Stimulated activated effector memory CD8-positive, alpha-beta T cell treated with anti-CD3 and anti-CD28 coated beads, Interleukin-12 subunit alpha, Interleukin-12 subunit beta, amount 100 ng/mL, for 72 hours (primary cell): ENCODE results near the gene TOP1.
A peak's percentile ranks its signal among the peaks of the same experiment; 100 is the strongest.
"Not testable (repeated sequence)": the region's sequence is repeated elsewhere in the genome, so short reads cannot be mapped to it uniquely, and the experiment has no call there.

Experiments
- ATAC-seq: fragments of 150-1000 bp; cut with Tn5 transposase; 2 replicates; pipeline ENCODE4 v1.10.0; 2021
- DNase-seq, 2 donors: peaks; one replicate each; pipeline ENCODE4 v3.0.0; 2021 to 2022; ENCODE audit warnings: low spot score in 2 of 2
- H3K27ac Mint-ChIP-seq: one replicate; pipeline ENCODE4 v1.8.0; 2022; ENCODE audit warnings: mild to moderate bottlenecking, mixed read lengths
- H3K36me3 Mint-ChIP-seq: one replicate; pipeline ENCODE4 v1.8.0; 2022; ENCODE audit warnings: mild to moderate bottlenecking, mixed read lengths
- H3K4me1 Mint-ChIP-seq: one replicate; pipeline ENCODE4 v1.8.0; 2022; ENCODE audit warnings: mixed read lengths
- H3K4me3 Mint-ChIP-seq: one replicate; pipeline ENCODE4 v1.8.0; 2022; ENCODE audit warnings: mild to moderate bottlenecking, mixed read lengths
- H3K9me3 Mint-ChIP-seq: one replicate; pipeline ENCODE4 v1.8.0; 2022; ENCODE audit warnings: mixed read lengths

Gene TOP1

DNA sequence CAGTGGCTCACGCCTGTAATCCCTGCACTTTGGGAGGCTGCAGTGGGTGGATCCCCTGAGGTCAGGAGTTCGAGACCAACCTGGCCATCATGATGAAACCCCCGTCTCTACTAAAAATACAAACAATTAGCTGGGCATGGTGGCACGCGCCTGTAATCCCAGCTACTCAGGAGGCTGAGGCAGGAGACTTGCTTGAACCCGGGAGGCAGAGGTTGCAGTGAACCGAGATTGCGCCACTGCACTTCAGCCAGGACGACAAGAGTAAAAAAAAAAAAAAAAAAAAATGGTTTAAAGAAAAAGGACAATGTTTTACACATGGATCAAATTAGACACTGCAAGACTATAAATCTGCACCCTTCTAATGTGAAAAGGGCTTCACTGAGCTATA is 103.8 kb downstream of the TOP1 start:
- not testable (repeated sequence) for H3K9me3 Mint-ChIP-seq, H3K27ac Mint-ChIP-seq, DNase-seq, ATAC-seq, H3K4me3 Mint-ChIP-seq, H3K36me3 Mint-ChIP-seq
- peaks cover 42% of the 10 kb centered on the region for H3K4me1 Mint-ChIP-seq

- Mint-ChIP-seq H3K27ac (peak overlapping the region; percentile 32), H3K4me1 (peaks cover 47% of the 10 kb centered on the region), H3K4me3 (no peak overlapping the region), H3K9me3 (no peaks in the 10 kb centered on the region), H3K36me3 (peaks cover 15% of the 10 kb centered on the region)
- DNase-seq (no peak), ATAC-seq (peak; percentile 22)
Observed at GRCh38 chr20:41133709-41134361, 105.2 kb downstream of the TOP1 start.

DNA sequence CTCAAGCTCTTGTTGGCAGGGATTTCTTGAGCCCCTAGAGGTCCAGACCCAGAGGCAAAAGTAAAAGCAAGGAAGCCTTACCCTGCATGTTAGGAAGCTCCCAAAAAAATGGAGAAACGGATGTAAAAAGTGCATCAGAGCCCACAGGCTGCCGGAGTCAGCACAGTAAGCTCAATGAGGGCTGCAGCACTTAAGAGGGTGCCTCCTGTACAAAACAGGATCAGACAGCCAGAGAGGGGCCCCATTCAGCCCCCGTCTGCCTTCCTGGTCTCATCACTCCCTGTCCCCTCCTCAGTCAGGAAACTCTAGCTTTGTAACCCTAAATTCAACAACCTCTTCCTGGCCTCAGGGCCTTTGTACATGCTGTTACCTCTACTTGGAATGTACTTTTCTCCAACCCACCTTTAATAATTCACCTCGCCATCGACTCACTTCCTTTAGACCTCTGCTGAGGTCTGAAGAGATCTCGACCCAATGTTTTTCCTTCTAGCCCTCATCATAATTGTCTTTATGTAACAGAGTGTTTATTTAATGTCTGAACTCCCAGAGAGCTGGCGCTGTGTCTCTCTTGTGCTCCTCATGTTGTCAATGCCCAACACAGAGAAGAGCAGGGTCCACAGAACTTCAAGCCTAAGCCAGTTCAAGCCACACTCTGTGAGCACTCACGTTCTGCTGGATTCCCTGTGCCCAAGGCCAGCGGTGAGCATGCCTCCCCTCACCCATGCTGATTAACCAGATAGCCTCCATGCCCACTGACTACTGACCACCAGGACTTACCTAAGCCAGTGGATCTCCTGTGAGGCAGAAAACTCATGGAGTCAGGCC is 106.0 kb downstream of the TOP1 start:
- Mint-ChIP-seq H3K9me3 (no peaks in the 10 kb centered on the region), H3K4me1 (peaks cover 54% of the 10 kb centered on the region), H3K4me3 (no peak overlapping the region), H3K36me3 (peaks cover 20% of the 10 kb centered on the region), H3K27ac (peak overlapping the region; percentile 8)
- ATAC-seq (no peak), DNase-seq (no peak)

DNA sequence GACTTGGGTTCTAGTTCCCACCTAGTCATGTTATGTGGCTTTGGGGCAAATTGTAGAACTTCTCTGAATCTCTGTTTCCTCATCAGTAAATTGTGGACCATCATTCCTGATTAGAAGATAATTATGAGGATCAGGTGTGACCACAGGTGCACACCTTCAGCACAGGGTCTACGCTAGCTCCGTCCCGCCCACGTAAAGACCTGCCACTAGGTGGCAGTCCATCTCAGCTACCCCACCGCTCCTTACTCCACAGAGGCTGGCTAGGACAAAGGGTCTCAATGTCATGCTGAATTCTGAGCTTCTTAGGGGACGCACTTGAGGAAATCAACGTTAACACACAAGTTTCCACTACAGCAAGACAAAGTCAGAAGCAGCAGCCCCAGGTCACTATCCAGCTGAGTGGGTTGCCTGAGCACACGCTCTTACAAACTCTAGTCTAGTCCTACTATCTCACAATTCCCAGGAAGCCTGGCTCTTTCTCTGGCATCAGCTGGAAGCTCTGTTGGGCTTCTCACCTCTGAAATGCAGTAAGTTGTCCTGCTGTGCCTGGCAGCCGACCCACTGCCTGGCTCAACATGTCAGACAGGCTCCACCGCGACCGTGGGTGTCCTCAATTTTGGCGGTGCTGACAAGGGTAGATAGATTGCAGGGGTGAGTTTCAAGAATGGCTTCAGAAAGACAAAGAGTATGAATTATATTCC is 106.7 kb downstream of the TOP1 start:
- Mint-ChIP-seq H3K9me3 (no peaks in the 10 kb centered on the region), H3K4me1 (peaks cover 62% of the 10 kb centered on the region), H3K27ac (peak overlapping the region; percentile 8), H3K36me3 (peaks cover 26% of the 10 kb centered on the region), H3K4me3 (peak overlapping the region; percentile 84)
- DNase-seq, result peak; percentile 46 to 77
- ATAC-seq, result no peak

GRCh38 chr20:41135888-41136679 is 107.5 kb downstream of the TOP1 start:
- peaks cover 26% of the 10 kb centered on the region for H3K36me3 Mint-ChIP-seq
- DNase-seq (no peak), ATAC-seq (no peak)
- no peaks in the 10 kb centered on the region for H3K9me3 Mint-ChIP-seq
- peak overlapping the region; percentile 82 for H3K27ac Mint-ChIP-seq
- H3K4me3 Mint-ChIP-seq, result peak overlapping the region; percentile 84
- peaks cover 69% of the 10 kb centered on the region for H3K4me1 Mint-ChIP-seq

GRCh38 chr20:41136680-41137613 is 108.3 kb downstream of the TOP1 start, which contains the start of gene PLCG1:
TSS of gene PLCG1 (plus strand) at chr20:41137543. CDS start at chr20:41137642, 99 bp downstream.
- peak within 1 kb of the TSS; percentile 84 for H3K4me3 Mint-ChIP-seq
- ATAC-seq (peak; percentile 74), DNase-seq (peak; percentile 80 to 91)
- peaks cover 72% of the 10 kb centered on the region for H3K4me1 Mint-ChIP-seq
- H3K36me3 Mint-ChIP-seq, result peaks cover 25% of the 10 kb centered on the region
- H3K27ac Mint-ChIP-seq, result peak within 1 kb of the TSS; percentile 82
- H3K9me3 Mint-ChIP-seq, result no peaks in the 10 kb centered on the region

- Mint-ChIP-seq H3K4me3 (peak overlapping the region; percentile 84), H3K4me1 (peaks cover 79% of the 10 kb centered on the region), H3K27ac (peak overlapping the region; percentile 82), H3K9me3 (no peaks in the 10 kb centered on the region), H3K36me3 (peaks cover 20% of the 10 kb centered on the region)
- DNase-seq (peak; percentile 55 to 88), ATAC-seq (peak; percentile 39)
Observed at GRCh38 chr20:41137614-41138474, 109.2 kb downstream of the TOP1 start.

DNA sequence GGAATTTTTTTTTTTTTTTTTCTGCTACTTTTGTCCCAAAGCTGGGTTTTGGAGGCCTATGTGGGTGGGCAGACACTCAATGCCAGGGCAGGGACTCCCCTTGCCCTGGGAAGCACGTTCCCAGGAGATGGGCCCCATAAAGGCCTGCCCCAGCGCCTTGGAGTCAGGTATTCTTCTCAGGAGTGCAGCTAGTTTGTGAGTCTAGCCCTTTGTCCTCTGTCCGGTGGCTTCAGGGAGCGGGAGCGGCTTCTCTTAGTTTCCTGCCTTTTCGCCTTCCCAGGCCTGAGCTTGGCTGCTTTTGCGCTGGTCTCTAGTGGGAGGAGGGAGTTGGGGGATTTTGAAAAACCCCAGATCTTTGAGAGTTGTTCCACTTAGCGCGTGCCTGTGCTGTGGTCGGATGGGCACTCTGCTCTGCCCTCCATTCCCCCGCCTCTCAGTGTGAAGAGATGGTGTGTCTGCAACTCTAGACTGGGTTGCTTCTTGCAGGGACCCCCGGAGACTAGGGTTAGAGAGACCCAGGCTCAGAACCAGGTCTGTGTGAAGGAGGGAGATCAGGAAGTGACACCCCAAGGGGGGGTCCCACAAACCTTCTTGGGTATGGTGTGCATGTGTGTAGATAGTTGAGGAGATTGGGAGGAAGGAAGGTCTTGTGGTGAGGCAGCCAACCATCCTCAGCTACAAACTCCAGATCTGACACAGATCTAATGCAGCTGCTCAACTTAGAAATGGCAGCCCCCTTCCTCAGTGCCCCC is 110.0 kb downstream of the TOP1 start:
- H3K9me3 Mint-ChIP-seq, result no peaks in the 10 kb centered on the region
- peak; percentile 4 for ATAC-seq
- H3K36me3 Mint-ChIP-seq, result peaks cover 26% of the 10 kb centered on the region
- DNase-seq, result peak in 1 of 2 donors; percentile 77
- peaks cover 82% of the 10 kb centered on the region for H3K4me1 Mint-ChIP-seq
- H3K27ac Mint-ChIP-seq, result peak overlapping the region; percentile 82
- peak overlapping the region; percentile 84 for H3K4me3 Mint-ChIP-seq

DNA sequence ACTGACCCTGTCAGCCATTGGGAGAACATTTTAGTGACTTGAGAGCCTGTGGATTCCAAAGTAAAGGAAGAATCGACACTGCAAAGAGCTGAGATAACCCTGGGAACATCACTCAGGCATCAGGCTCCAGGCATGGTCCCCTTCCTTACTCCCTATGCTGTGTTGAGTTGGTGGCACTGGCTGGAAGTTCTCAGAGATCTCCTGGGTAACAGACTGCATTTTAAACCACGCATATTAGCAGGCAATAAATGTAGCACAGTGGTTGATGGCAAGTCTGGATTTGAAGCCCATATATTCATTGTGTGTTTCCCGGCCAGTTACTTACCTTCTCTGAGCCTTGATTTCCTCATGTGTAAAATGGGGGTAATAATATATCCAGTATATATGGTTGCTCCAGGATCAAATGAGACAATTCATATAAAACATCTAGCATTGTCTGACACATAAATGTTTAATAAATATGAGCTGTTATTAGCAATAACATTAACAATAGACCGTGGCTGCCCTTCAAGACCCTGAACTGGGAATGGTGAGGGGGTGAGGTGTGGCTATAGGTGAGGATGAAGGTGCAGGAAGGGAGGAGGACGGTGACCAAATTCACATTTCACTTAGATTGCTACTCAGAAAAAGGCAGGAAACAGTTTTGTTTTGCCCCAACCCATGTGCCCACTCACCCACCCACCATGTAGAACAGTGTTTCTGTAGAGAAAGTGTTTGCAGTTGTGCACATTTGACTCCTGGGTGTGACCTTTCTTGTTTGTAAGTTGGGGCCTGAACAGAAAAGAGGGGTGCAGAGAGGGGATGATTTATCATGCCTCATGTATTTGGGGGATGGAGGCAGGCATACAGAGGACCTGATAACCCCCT is 110.8 kb downstream of the TOP1 start:
- ATAC-seq (no peak), DNase-seq (no peak)
- Mint-ChIP-seq H3K4me1 (peaks cover 83% of the 10 kb centered on the region), H3K27ac (peak overlapping the region; percentile 82), H3K36me3 (peaks cover 34% of the 10 kb centered on the region), H3K9me3 (no peaks in the 10 kb centered on the region), H3K4me3 (peak overlapping the region; percentile 84)

DNA sequence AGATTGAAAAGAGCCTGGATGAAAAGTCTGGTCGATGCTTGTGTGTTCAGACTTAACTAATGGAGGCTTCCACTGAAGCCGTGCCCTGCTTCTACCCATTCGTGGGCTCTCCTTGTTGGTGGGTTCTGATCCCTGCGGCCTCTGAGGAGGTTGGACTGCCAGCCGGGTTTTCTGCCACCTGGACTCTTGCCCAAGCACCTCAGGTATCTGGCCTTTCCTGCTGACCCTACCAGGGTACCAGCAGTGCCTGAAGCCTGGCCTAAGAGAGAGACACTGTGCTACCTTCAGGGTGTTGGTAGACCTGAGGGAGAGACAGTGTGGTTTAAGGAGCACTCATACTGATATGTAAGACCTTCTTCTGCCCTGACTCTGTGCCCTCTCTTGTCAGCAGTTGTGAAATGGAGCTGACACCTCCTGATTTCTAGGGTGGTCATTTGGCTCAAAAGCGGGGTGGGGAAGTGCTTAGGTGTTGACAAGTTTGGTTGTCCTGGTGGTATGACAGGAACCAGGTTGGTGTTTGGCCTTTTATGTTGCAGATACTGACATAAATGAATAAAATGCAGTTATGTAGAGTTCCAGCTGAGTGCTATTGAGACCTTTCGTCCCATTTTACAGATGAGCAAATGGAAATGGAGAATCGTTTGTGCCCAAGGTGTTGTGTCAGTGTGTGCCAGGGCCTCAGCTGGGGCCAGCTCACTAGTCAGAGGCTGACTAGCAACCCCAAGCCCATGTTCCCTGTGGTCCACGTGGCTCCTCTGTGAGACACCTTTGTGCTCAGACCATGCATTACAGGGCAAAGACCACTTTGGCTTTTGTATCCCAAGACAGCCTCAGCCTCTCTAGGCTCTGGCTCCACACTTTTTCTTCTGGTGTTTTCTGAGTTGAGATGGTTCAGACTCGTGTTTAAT is 111.9 kb downstream of the TOP1 start:
- Mint-ChIP-seq H3K9me3 (no peaks in the 10 kb centered on the region), H3K4me1 (peaks cover 83% of the 10 kb centered on the region), H3K36me3 (peaks cover 36% of the 10 kb centered on the region), H3K4me3 (peak overlapping the region; percentile 84), H3K27ac (peak overlapping the region; percentile 82)
- DNase-seq, result no peak
- ATAC-seq, result no peak

DNA sequence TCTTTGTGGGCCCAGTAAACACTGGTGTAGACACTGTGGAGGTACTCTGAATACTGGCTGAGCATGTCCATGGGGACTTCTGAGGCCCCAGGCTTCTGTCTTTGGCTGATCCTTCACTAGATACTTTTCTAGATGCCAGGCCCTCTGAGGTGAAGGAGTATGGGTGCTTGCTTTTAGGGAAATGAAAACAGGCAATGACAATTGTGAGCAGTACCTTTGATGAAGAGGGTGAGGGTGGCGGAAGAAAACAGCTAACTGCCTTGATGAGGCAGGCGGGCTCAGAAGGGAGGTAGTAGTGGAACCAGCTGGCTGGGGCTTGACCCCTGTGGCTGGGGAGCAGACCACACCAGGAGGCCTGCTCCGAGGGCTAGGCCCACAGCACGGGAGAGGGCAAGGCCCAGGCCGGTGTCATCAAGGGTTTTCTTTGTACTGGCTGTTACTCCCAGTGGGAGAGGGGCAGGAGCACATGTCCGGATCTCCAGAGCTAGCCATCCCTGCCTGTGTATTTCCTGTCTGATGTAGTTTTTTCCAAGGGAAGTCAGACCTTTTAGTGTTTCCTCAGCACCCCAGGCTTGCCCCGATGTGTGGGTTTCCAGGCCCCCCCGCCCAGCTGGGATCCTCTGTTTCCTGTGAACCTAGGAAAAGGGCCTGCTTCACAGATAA is 112.7 kb downstream of the TOP1 start:
- H3K4me3 Mint-ChIP-seq, result peak overlapping the region; percentile 84
- ATAC-seq (no peak), DNase-seq (no peak)
- peak overlapping the region; percentile 82 for H3K27ac Mint-ChIP-seq
- H3K9me3 Mint-ChIP-seq, result no peaks in the 10 kb centered on the region
- H3K4me1 Mint-ChIP-seq, result peaks cover 83% of the 10 kb centered on the region
- H3K36me3 Mint-ChIP-seq, result peaks cover 36% of the 10 kb centered on the region
